Skeletal muscle satellite cell (primary cell): ENCODE measurements around the gene ZNF692. TPM values are rescaled to one million over a fixed set of nuclear protein-coding genes. Genes with fewer than 3 reads are reported as not detected.

Experiments used
- H3K27me3 ChIP-seq: 2 replicates; pipeline ENCODE4 v1.7.0; 2013; ENCODE audit warnings: low read length; ENCODE audit not compliant: control insufficient read depth, insufficient read depth
- H3K36me3 ChIP-seq: 2 replicates; pipeline ENCODE4 v1.7.0; 2013; ENCODE audit warnings: mild to moderate bottlenecking, control low read depth, low read length; ENCODE audit not compliant: insufficient read depth
- H3K4me1 ChIP-seq: 2 replicates; pipeline ENCODE4 v1.7.0; 2013; ENCODE audit warnings: low read length; ENCODE audit not compliant: control insufficient read depth, insufficient read depth
- H3K4me2 ChIP-seq: 2 replicates; pipeline ENCODE4 v1.7.0; 2013; ENCODE audit warnings: mild to moderate bottlenecking, low read length
- H3K4me3 ChIP-seq: 2 replicates; pipeline ENCODE4 v1.7.0; 2013; ENCODE audit warnings: low read length
- H3K9ac ChIP-seq: 2 replicates; pipeline ENCODE4 v1.7.0; 2013; ENCODE audit warnings: mild to moderate bottlenecking, low read depth, low read length, moderate library complexity
- H3K9me3 ChIP-seq: replicated peaks from 2 replicates; pipeline ENCODE4 v1.7.0; 2013; ENCODE audit warnings: mild to moderate bottlenecking, control low read depth, low read length
- total RNA-seq: library from RNA; depleted of rRNA; stranded (reverse); fragments of >200 nt; gene quantifications from 2 replicates; pipeline ENCODE4 v1.2.3, GENCODE V29; 2012; rRNA removed

The ZNF692 gene, protein sequence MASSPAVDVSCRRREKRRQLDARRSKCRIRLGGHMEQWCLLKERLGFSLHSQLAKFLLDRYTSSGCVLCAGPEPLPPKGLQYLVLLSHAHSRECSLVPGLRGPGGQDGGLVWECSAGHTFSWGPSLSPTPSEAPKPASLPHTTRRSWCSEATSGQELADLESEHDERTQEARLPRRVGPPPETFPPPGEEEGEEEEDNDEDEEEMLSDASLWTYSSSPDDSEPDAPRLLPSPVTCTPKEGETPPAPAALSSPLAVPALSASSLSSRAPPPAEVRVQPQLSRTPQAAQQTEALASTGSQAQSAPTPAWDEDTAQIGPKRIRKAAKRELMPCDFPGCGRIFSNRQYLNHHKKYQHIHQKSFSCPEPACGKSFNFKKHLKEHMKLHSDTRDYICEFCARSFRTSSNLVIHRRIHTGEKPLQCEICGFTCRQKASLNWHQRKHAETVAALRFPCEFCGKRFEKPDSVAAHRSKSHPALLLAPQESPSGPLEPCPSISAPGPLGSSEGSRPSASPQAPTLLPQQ
- 11.4 and 19.4 TPM in 2 replicates for total RNA-seq

DNA sequence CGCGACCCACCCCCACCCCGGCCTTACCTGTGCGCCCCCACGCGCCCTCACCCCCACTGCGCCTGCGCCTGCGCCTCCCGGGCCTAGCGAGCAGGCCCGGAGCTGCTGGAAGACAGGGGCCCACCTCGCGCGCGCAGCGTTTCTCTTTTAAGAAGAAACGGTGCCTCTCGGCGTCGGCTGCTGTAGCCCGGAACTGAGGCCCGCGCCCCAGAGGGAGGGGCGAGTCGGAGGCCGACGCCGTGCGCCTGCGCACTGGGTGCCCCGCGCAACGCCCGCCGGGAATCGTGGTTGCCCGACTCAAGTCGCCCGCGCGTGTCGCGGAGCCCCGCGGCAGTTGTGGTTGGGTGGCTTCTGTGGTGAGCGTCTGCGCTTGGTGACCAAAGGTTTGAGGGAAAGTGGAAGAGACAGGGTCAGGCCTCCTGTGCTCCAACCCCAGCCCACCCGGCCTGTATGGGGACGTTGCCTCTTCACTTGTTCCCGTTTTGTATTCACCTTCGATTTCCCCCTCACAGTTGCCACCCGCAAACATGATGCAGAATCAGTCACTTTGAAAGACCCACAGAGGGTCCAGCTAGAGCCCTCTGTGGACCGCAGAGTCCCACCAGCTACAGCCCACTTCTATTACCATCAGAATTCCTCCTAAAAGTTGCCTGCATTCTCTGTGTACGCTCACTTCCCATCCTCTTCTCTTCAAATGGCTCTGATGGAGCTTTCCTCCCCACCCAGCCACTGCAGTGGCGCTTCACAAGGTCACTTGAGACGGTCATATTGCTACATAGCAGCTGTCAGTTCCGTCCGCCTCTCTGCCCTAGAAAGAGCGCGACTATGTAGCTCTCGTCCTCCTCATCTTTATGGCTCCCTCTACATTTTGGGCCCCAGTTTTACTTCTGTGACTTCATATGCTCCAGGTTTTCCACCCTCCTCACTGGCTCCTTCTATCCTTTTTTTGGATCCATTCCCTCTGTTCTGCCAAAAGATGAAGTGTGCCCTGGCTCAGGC lies at the start of gene ZNF692:
Gene ZNF692 (minus strand): TSS at position 195 of the 999 bp plus-strand sequence. CDS start 776 bp downstream, outside the sequence.
- Histone ChIP-seq H3K4me3 (peak within 1 kb of the TSS; percentile 88), H3K9me3 (no peaks in the 10 kb centered on the region), H3K27me3 (no peaks in the 10 kb centered on the region), H3K4me2 (peak within 1 kb of the TSS; percentile 96), H3K4me1 (peaks cover 33% of the 10 kb centered on the region), H3K36me3 (peaks cover 16% of the 10 kb centered on the region), H3K9ac (peak within 1 kb of the TSS; percentile 89)

DNA sequence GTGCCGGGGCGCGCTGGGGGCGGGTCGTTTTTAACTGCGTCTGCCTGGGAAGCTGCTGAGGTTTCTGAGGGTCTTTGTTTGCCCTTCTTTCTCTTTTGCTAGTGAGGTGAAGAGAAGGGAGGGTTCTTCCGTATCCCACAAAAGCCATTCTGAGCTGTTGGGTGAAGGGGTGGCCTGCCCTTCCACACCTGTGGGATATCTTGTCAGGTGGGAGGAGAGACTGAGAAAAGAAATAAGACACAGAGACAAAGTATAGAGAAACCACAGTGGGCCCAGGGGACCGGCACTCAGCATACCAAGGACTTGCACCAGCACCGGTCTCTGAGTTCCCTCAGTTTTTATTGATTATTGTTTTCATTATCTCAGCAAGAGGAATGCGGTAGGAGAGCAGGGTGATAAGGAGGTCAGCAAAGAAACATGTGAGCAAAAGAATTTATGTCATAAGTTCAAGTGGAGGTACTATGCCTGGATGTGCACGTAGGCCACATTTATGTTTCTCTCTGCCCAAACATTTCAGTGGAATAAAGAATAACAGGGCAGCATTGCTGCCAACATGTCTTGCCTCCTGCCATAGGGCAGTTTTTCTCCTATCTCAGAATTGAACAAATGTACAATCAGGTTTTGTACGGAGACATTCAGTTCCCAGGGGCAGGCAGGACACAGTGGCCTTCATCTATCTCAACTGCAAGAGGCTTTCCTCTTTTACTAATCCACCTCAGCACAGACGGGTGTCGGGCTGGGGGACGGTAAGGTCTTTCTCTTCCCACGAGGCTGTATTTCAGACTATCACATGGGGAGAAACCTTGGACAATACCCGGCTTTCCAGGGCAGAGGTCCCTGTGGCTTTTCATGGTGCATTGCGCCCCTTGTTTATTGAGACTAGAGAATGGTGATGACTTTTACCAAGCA lies 48.1 kb upstream of the ZNF692 start:
- Histone ChIP-seq H3K4me3 (peak overlapping the region; percentile 88), H3K36me3 (no peaks in the 10 kb centered on the region), H3K27me3 (no peaks in the 10 kb centered on the region), H3K4me2 (peak overlapping the region; percentile 89), H3K4me1 (peaks cover 12% of the 10 kb centered on the region), H3K9me3 (no peaks in the 10 kb centered on the region), H3K9ac (peak overlapping the region; percentile 88)

DNA sequence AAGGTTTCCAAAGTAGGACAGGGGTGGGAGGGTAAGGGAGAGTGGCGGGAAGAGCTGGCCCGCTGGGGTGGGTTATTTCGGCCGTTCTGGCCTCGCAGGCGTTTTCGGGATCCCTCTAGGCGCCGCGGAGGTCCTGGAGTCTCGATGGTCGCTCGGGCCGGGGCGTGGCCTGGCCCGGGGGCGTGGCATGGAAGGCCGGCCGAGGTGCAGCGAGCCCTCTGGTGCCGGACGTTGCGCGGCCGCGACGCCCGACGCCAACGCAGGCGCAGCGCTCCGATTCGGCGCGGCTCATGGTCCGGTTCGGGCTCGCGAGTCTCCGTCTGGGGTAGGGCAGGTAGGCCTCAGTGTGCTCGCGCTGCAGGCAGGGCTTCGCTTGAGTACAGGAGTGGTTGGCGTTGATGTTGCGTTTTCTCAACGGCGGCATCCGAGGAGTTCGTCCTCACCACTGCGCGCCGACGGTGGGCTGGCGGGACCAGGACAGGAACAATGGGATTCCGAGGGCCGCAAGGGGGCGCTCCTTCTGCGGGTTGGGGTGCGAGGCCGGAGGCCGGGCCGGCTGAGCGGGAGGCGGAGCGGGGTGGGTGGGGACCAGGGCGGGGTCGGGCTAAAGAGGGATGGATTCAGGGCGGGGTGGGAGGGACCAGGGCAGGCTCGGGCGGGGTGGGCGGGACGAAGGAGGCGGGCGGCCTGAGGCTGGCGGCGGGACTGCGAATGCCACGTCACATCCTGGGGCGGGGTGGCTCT lies 47.3 kb upstream of the ZNF692 start, which contains the start of gene PGBD2:
Gene PGBD2 (plus strand): TSS at position 227 of the 744 bp plus-strand sequence. CDS start 7,628 bp downstream, outside the sequence.
- Histone ChIP-seq H3K9me3 (no peaks in the 10 kb centered on the region), H3K9ac (peak within 1 kb of the TSS; percentile 92), H3K4me3 (peak within 1 kb of the TSS; percentile 100), H3K4me2 (peak within 1 kb of the TSS; percentile 100), H3K36me3 (no peaks in the 10 kb centered on the region), H3K27me3 (no peaks in the 10 kb centered on the region), H3K4me1 (peaks cover 12% of the 10 kb centered on the region)

DNA sequence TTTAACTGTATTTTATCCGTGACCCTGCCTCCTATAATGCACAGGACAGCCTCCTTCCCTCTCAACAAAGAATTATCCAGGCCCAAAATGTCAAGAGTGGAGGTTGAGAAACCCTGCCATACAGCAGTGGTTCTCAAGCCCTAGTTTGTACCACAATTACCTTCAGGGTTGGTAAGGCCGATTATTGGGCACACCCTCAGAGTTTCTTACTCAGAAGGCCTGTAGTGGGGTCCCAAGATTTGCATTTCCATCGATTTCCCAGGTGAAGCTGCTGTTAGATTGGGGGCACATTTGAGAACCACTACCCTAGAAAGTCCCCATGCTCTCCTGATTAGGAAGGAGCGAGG lies 46.8 kb upstream of the ZNF692 start:
- peaks cover 12% of the 10 kb centered on the region for H3K4me1 ChIP-seq
- peak overlapping the region; percentile 100 for H3K4me2 ChIP-seq
- peaks cover 2% of the 10 kb centered on the region for H3K27me3 ChIP-seq
- no peaks in the 10 kb centered on the region for H3K36me3 ChIP-seq
- peak overlapping the region; percentile 92 for H3K9ac ChIP-seq
- H3K4me3 ChIP-seq, result peak overlapping the region; percentile 100
- no peaks in the 10 kb centered on the region for H3K9me3 ChIP-seq

DNA sequence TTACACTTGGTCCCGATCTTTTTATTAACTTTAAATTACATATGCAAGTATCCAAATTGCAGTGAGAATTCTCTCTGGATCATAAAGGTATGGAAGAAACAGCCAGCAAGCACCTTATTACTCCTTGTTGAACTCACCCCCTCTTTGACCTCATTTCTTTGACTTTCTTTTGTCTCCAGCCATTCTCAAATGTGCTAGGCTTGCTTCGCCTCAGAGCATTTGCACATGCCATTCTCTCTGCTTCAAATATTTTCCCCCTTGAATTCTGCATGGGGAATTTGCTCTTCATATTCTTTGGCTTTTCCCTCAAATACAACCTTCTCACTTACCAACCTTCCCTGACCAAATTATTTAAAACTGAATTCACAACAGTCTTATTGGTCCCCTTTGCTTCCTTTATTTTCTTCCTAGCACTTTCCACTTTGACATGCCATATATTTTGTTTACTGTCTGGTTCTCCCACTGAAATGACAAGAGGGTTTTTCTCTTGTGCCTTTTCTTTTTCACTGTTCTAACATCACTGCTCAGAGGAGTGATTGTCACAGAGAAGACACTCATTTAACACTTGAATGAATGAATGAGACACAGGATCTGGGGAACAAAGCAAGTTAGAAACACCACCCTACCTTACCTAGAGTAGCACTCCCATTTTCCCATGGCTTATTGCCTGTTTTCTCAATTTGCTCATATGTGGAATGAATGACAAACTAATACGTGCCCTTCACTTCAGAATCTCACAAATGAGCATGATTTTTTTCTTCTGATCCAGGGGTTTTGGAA lies 45.7 kb upstream of the ZNF692 start:
- H3K4me1 ChIP-seq, result peaks cover 12% of the 10 kb centered on the region

DNA sequence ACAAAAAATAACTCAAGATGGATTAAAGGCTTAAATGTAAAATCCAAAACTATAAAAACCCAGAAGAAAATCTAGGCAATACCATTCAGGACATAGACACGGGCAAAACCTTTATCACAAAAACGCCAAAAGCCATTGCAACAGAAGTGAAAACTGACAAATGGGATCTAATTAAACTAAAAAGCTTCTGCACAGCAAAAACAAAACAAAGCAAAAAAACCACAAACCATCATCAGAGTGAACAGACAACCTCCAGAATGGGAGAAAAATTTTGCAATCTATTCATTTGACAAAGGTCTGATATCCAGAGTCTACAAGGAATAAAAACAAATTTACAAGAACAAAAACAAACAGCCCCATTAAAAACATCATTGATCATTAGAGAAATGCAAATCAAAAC lies 42.7 kb upstream of the ZNF692 start:
- Histone ChIP-seq H3K27me3 (peaks cover 5% of the 10 kb centered on the region), H3K4me3 (no peak overlapping the region), H3K36me3 (no peaks in the 10 kb centered on the region), H3K4me1 (peaks cover 6% of the 10 kb centered on the region), H3K9ac (no peak overlapping the region), H3K9me3 (no peaks in the 10 kb centered on the region), H3K4me2 (no peak overlapping the region)

More for the DNA sequence above, 45.7 kb upstream of the ZNF692 start:
- no peaks in the 10 kb centered on the region for H3K36me3 ChIP-seq
- no peaks in the 10 kb centered on the region for H3K9me3 ChIP-seq
- H3K4me2 ChIP-seq, result no peak overlapping the region
- H3K4me3 ChIP-seq, result no peak overlapping the region
- H3K27me3 ChIP-seq, result peaks cover 5% of the 10 kb centered on the region
- H3K9ac ChIP-seq, result no peak overlapping the region

DNA sequence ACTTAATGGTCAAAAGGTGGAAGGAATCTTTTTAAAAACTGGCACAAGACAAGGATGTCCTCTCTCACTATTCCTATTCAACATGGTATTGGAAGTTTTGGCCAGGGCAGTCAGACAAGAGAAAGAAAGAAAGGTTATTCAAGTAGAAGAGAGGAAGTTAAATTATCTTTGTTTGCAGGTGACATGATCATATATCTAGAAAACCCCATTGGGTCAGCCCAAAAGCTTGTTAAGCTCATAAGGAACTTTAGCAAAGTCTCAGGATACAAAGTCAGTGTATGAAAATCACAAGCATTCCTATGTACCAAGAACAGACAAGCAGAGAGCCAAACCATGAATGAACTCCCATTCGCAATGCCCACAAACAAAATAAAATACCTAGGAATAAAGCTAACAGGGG lies 41.8 kb upstream of the ZNF692 start:
- Histone ChIP-seq H3K9me3 (no peaks in the 10 kb centered on the region), H3K4me3 (no peak overlapping the region), H3K9ac (no peak overlapping the region), H3K4me2 (no peak overlapping the region), H3K36me3 (no peaks in the 10 kb centered on the region), H3K4me1 (peaks cover 4% of the 10 kb centered on the region), H3K27me3 (peaks cover 5% of the 10 kb centered on the region)

DNA sequence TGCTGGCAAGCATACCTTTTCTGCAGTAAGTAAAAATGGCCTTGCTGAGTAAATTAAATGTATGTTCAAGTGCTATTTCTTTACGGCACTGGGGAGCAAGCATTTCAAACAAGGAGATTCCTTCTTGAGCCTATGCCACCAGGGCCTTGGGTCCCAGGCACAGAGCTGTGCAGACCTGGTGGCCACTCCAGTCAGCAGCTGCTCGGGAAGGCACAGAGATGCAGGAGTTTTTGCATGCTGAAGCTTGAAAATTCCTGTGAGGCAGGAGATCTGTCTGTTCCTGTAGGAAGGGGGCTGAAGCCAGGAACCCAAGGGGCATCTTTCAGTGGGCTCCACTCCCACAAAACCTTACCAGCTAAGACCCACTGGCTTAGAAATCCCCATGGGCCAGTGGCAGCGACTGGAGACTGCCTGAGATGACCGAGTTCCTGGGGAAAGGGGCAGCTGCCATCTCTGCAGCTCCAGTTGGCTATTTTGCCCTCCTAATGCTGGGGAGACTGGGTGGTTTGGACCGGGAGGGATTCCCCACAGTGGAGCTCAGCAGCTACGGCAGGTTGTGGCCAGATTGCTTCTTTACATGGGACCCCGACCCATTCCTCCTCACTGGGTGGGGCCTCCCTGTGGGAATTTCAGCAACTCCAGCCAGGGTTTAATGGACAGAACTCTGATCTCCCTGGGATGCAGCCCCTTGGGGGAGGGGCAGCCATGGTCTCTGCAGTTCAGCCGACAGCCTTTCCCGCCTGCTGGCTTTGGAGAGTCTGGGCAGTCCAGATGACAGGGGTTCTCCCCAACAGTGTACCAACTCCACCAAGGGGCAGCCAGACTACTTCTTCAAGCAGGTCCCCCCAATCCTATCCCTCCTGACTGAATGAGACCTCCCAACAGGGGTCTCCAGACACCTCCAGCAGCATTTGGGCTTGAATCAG lies 38.8 kb upstream of the ZNF692 start:
- peaks cover 18% of the 10 kb centered on the region for H3K27me3 ChIP-seq
- no peaks in the 10 kb centered on the region for H3K4me1 ChIP-seq
- H3K4me3 ChIP-seq, result no peak overlapping the region
- H3K4me2 ChIP-seq, result no peak overlapping the region
- no peaks in the 10 kb centered on the region for H3K36me3 ChIP-seq
- no peaks in the 10 kb centered on the region for H3K9me3 ChIP-seq
- H3K9ac ChIP-seq, result no peak overlapping the region

DNA sequence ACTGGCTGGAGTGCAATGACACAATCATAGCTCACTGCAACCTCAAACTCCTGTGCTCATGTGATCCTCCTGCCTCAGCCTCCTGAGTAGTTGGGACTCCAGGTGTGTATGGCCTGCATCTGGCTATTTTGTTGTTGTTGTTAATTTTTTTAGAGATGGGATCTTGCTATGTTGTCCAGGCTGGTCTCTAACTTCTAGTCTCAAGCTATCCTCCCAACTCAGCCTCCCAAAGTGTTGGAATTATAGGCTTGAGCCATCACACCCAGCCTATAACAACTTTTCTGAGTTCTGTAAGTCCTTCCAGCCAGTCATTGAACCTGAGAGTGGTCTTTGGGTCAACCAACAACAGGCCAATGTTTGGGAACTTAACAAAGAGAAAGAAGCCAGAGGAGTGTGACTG lies 36.0 kb upstream of the ZNF692 start:
- no peaks in the 10 kb centered on the region for H3K4me1 ChIP-seq
- H3K4me2 ChIP-seq, result no peak overlapping the region
- no peaks in the 10 kb centered on the region for H3K9me3 ChIP-seq
- H3K9ac ChIP-seq, result no peak overlapping the region
- peaks cover 17% of the 10 kb centered on the region for H3K27me3 ChIP-seq
- H3K4me3 ChIP-seq, result no peak overlapping the region
- no peaks in the 10 kb centered on the region for H3K36me3 ChIP-seq
